Breast epithelium (tissue), 4 donors: ENCODE results near the gene TRPV2. TPM values are rescaled to one million over a fixed set of nuclear protein-coding genes. Genes with fewer than 3 reads are reported as not detected.
A peak's percentile ranks its signal among the peaks of the same experiment; 100 is the strongest.

Experiments used
- DNase-seq, 2 donors: peaks; one replicate each; pipeline ENCODE4 v3.0.0-alpha.2; 2019; ENCODE audit warnings: low spot score in 2 of 2
- H3K27ac ChIP-seq, 2 donors: fragments of 200-600 bp; sonication (generic) in 1 of 2; one replicate each; pipeline ENCODE4 v1.5.1; 2016 to 2019; ENCODE audit warnings: mild to moderate bottlenecking in 1 of 2
- H3K27me3 ChIP-seq, 2 donors: fragments of 200-600 bp; sonication (generic) in 1 of 2; one replicate each; pipeline versions ENCODE4 v1.5.1 to v1.6.0; 2017 to 2019; ENCODE audit warnings: control low read depth in 1 of 2, mild to moderate bottlenecking in 1 of 2
- H3K36me3 ChIP-seq: fragments of 200-600 bp; one replicate; pipeline ENCODE4 v1.5.1; 2019
- H3K4me1 ChIP-seq, 2 donors: fragments of 200-600 bp; sonication (generic); one replicate each; pipeline ENCODE4 v1.5.1; 2016 to 2019; ENCODE audit warnings: control low read depth in 1 of 2
- H3K4me3 ChIP-seq, 3 donors: fragments of 200-600 bp; sonication (generic); 1 replicate in 2 of 3; 2 replicates in 1 of 3; pipeline ENCODE4 v1.5.1; 2016 to 2019; ENCODE audit warnings: mild to moderate bottlenecking in 3 of 3, moderate library complexity in 2 of 3
- H3K9me3 ChIP-seq, 2 donors: fragments of 200-600 bp; sonication (generic) in 1 of 2; one replicate each; pipeline ENCODE4 v1.5.1; 2016 to 2019; ENCODE audit warnings: control low read depth in 1 of 2
- POLR2A ChIP-seq: fragments of 450-650 bp; IDR thresholded peaks from one replicate; pipeline ENCODE4 v1.6.1; 2016; ENCODE audit warnings: antibody characterized with exemption, mild to moderate bottlenecking, moderate library complexity
- POLR2AphosphoS5 ChIP-seq, 3 donors: sonication (generic); formaldehyde crosslinking; IDR thresholded peaks; one replicate each; pipeline ENCODE4 v1.6.1; 2017; ENCODE audit warnings: antibody characterized with exemption in 3 of 3
- intact Hi-C: fragments of 100-400 bp; cut with DNase I; formaldehyde crosslinking; loops from one replicate; pipeline ENCODE4 v1.15.1; 2023; ENCODE audit warnings: low total_unique reads
- total RNA-seq, 3 donors: library from RNA; depleted of rRNA; stranded (reverse); fragments of >200 nt; gene quantifications; one replicate each; pipeline ENCODE4 v1.1.0, GENCODE V29; 2016
- TF ChIP-seq, protein P1 (sequence below), 3 donors: fragments of 450-650 bp; IDR thresholded peaks; one replicate each; pipeline ENCODE4 v1.5.1; 2016 to 2017; ENCODE audit warnings: antibody characterized with exemption in 3 of 3, mild to moderate bottlenecking in 3 of 3, moderate library complexity in 3 of 3

The TRPV2 gene
- total RNA-seq, 3 donors from 2014 or later = 6.6 to 14.2 (median 11.3) TPM

DNA sequence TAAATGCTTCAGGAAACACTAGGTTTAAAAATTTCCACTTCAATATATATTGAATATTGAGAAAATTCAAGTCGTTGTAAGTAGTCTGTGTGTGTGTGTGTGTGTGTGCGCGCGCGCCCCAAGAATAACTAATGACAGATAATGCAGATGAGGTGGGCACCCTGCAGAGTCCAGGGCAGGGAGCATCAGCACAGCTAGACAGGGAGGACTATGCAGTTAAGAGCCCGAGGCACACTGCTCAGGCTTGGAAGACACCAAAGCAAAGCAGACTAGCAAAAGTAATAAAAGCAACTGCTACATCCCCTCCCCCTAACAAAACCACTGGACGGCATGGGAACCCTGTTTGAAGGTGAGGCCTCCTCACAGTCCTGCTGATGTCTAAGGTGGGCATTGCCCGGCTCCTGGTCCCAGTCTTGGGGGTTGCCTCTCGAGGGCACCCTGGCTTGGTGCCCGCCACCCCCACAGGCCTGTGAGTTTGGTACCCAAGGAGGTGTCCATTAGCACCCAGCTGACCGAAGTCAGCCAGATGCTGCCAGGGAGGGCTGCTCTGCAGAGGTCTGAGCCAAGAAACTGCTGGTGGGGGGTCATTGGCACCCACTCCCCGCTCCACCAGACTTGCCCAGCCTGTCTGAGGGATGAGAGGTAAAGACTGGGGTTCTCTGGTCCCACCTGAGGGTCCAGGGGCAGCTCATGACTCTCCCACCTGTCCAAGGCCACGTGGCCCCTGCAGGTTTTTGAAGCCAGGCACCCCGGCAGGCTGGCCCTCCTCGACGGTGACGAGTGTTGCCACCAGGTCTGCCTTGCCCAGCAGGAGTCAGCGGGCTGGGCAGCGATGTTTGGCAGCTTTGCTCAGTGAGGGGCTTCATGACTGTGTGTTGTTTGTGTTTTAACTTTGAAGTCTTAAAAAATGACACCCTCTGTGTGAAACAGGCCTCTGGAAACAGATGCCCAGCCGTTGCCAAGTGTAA lies 58.0 kb downstream of the TRPV2 start:
- no peak overlapping the region for H3K27ac ChIP-seq

DNA sequence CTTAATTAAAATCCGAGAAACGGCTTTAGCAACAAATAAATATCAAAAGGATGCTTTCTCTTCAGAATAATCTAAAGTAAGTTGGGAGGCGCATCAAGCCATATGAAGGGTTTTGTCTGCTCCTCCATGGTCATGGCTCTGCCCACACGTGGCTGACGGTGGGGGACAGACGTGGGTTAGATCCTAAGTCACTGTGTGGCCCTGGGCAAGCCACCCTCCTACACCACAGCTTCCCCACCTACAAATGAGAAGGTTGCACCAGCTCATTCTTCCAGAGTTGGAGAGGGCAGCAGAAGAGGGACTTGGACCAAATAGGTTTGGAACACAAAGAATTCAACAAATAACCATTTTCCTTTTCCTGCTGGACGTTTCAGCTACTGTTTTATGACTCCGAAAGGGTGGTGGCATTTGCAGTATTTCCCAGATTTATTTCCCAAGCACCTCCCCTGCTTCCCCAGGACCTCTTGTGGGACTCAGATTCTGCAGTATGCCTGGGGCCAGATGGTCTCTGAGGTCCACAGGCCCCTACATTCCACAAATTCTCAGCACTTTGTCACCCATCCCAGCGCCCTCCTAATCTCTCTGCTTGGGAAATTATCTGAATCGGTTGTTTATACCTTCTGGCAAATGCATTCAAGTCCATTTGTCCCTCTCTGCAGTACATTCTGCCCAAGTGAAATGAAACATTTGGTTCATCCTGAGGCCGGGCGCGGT lies 58.8 kb downstream of the TRPV2 start:
- Histone ChIP-seq H3K27me3 (no peaks in the 10 kb centered on the region), H3K9me3 (no peaks in the 10 kb centered on the region), H3K4me1 (peaks cover 0 to 3% of the 10 kb centered on the region in 2 donors), H3K4me3 (no peak overlapping the region), H3K27ac (no peak overlapping the region), H3K36me3 (no peaks in the 10 kb centered on the region)
- DNase-seq = no peak
- intact Hi-C loops = no loop called here
- TF ChIP-seq POLR2A = no peak
- TF ChIP-seq, protein P1, sequence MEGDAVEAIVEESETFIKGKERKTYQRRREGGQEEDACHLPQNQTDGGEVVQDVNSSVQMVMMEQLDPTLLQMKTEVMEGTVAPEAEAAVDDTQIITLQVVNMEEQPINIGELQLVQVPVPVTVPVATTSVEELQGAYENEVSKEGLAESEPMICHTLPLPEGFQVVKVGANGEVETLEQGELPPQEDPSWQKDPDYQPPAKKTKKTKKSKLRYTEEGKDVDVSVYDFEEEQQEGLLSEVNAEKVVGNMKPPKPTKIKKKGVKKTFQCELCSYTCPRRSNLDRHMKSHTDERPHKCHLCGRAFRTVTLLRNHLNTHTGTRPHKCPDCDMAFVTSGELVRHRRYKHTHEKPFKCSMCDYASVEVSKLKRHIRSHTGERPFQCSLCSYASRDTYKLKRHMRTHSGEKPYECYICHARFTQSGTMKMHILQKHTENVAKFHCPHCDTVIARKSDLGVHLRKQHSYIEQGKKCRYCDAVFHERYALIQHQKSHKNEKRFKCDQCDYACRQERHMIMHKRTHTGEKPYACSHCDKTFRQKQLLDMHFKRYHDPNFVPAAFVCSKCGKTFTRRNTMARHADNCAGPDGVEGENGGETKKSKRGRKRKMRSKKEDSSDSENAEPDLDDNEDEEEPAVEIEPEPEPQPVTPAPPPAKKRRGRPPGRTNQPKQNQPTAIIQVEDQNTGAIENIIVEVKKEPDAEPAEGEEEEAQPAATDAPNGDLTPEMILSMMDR (IDR thresholded peaks at IDR 0.05) = no peak
- TF ChIP-seq POLR2AphosphoS5 (IDR thresholded peaks at IDR 0.05) = no peak

More for the DNA sequence above, 58.0 kb downstream of the TRPV2 start:
- intact Hi-C loops = no loop called here
- no peak for DNase-seq
- Histone ChIP-seq H3K9me3 (no peaks in the 10 kb centered on the region), H3K4me1 (peaks cover 0 to 3% of the 10 kb centered on the region in 2 donors), H3K36me3 (no peaks in the 10 kb centered on the region), H3K4me3 (no peak overlapping the region), H3K27me3 (no peaks in the 10 kb centered on the region)
- TF ChIP-seq POLR2AphosphoS5 (IDR thresholded peaks at IDR 0.05) (no peak), POLR2A (no peak)
- TF ChIP-seq, protein P1 (IDR thresholded peaks at IDR 0.05) = no peak

DNA sequence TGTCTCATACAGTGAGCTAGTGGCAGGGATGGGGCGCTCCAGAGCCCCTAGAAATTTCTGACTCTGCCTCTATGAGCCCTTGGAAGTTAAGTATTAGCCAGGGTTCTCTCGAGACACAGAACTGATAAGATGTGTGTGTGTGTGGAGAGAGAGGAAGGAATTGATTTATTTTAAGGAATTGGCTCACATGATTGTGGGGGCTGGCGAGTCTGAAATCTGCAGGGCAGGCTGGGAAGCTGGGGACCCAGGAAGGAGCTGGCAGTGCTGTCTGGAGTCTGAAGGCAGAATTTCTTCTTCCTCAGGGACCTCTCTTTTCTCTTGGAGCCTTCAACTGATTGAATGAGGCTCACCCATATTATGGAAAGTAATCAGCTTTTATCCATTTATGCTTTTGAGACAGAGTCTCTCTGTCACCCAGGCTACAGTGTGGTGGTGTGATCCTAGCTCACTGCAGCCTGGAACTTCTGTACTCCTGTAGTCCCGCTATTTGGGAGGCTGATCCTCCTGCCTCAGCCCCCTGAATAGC lies 59.9 kb downstream of the TRPV2 start:
- DNase-seq = no peak
- H3K36me3 ChIP-seq = no peaks in the 10 kb centered on the region
- H3K4me3 ChIP-seq = no peak overlapping the region
- peaks cover 0 to 3% of the 10 kb centered on the region in 2 donors for H3K4me1 ChIP-seq
- TF ChIP-seq POLR2A (no peak), POLR2AphosphoS5 (IDR thresholded peaks at IDR 0.05) (no peak)
- TF ChIP-seq, protein P1 (IDR thresholded peaks at IDR 0.05) = no peak
- intact Hi-C loops = no loop called here
- no peak overlapping the region for H3K27ac ChIP-seq
- H3K27me3 ChIP-seq = no peaks in the 10 kb centered on the region
- no peaks in the 10 kb centered on the region for H3K9me3 ChIP-seq

DNA sequence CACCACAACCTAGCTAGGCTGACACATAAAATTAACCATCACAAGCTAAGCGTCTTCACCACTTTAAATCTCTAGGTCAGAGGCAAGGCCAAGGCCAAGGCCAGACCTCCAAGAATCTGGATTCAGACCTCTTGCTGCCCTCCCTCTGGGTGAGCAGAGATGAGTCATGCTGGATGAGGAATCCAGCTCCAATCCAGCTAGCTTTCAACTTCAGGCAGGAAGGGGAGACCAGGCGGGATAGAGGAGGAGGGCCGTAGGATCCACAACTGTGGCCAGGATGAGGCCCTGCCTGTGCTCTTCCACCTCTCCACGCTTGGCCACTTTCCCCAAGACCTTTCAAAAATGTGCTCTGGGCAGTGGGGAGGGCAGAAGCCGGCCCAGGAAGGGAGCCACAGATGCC lies 61.9 kb downstream of the TRPV2 start:
- TF ChIP-seq, protein P1 (IDR thresholded peaks at IDR 0.05) = no peak
- H3K27me3 ChIP-seq = no peaks in the 10 kb centered on the region
- no peak overlapping the region for H3K4me3 ChIP-seq
- DNase-seq = no peak
- no peaks in the 10 kb centered on the region for H3K36me3 ChIP-seq
- peaks cover 0 to 3% of the 10 kb centered on the region in 2 donors for H3K4me1 ChIP-seq
- H3K9me3 ChIP-seq = no peaks in the 10 kb centered on the region
- peak overlapping the region; percentile 54 to 79 for H3K27ac ChIP-seq
- intact Hi-C loops = no loop called here
